DOHH2 (cell line): ENCODE results near the gene CHFR.

Experiments used
- CTCF ChIP-seq: fragments of 200-600 bp; sonication (generic); IDR thresholded peaks from one replicate; pipeline ENCODE4 v1.5.1; 2014; ENCODE audit warnings: antibody characterized with exemption, mild to moderate bottlenecking, low read depth, low read length; ENCODE audit not compliant: poor library complexity, severe bottlenecking
- EZH2phosphoT487 ChIP-seq: fragments of 200-600 bp; sonication (generic); IDR thresholded peaks from 2 replicates; pipeline ENCODE4 v1.6.1; 2017; ENCODE audit warnings: borderline replicate concordance, mild to moderate bottlenecking, antibody characterized with exemption, low read length, moderate library complexity, mixed read lengths

GRCh38 chr12:132869551-132869950 is 17.9 kb downstream of the CHFR start:
- TF ChIP-seq CTCF (no peak), EZH2phosphoT487 (no peak)
